ENCODE results near the gene ZMYND15. TPM values are rescaled to one million over a fixed set of nuclear protein-coding genes. Genes with fewer than 3 reads are reported as not detected.
"Not testable (repeated sequence)": the region's sequence is repeated elsewhere in the genome, so short reads cannot be mapped to it uniquely, and the experiment has no call there.

ZMYND15 gene, protein sequence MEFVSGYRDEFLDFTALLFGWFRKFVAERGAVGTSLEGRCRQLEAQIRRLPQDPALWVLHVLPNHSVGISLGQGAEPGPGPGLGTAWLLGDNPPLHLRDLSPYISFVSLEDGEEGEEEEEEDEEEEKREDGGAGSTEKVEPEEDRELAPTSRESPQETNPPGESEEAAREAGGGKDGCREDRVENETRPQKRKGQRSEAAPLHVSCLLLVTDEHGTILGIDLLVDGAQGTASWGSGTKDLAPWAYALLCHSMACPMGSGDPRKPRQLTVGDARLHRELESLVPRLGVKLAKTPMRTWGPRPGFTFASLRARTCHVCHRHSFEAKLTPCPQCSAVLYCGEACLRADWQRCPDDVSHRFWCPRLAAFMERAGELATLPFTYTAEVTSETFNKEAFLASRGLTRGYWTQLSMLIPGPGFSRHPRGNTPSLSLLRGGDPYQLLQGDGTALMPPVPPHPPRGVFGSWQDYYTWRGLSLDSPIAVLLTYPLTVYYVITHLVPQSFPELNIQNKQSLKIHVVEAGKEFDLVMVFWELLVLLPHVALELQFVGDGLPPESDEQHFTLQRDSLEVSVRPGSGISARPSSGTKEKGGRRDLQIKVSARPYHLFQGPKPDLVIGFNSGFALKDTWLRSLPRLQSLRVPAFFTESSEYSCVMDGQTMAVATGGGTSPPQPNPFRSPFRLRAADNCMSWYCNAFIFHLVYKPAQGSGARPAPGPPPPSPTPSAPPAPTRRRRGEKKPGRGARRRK
- total RNA-seq, result 10 to 100 TPM in 4 of 6 donors, 1 to 10 TPM in 2; 3.5 to 22.8 (median 11.9) TPM

DNA sequence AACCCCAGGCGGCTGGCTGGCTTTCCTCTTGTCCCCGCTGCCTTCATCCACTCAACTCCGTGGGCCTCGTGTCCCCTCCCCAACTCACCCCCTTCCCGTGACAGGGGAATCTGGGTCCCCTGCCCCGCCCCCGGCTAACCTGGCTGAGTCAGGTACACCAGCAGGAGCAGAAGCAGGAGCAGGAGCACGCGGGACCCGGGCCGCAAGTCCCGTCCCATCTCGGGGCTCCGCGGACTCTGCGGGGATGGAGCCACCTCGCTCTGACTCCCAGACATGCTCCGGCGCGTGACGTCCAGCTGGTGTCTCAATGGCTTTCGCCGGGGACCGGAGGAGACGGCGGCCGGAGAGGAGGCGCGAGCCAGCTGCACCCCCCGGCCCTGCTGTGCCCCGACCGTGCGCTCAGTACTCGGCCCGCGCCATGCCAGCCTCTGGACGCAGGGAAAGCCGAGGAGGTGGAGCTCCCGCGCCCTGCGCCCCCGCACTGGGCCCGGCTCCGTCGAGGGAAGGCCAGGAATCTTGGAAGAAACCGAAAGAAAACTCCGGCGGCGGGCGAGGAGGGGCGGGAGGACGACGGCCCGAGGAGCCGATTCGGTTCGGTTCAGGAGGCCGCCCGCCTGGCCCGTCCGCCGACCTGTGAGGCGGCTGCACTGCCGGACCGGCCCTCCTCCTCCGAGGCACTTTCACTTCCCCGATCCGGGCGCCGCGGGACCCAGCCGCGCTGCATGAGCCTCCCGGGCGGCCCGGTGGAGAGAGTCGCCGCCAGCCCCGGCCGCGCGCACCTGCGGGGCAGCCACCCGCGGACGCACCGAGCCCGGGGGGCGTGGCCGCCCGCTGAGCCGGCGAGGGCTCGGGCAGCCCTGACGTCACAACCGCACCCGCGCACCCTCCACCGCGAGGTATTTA lies at the start of gene ZMYND15, which contains the start of gene CXCL16:
Gene ZMYND15 (plus strand): TSS at position 712 of the 903 bp plus-strand sequence. CDS start 716 bp downstream, outside the sequence.
Gene CXCL16 (minus strand): TSS at position 807 of the 903 bp plus-strand sequence. CDS start 589 bp downstream, at position 218.
- ATAC-seq (ENCODE audit: low FRiP score in 2 of 2) (peak; percentile 58 to 78), DNase-seq (peak; percentile 78 to 95)
- 0% methylated on average over 70 of the region's 100 CpGs; no CpG with 5 or more reads in 1 of the 2 donors for WGBS, 2 donors
- TF ChIP-seq, protein P1, sequence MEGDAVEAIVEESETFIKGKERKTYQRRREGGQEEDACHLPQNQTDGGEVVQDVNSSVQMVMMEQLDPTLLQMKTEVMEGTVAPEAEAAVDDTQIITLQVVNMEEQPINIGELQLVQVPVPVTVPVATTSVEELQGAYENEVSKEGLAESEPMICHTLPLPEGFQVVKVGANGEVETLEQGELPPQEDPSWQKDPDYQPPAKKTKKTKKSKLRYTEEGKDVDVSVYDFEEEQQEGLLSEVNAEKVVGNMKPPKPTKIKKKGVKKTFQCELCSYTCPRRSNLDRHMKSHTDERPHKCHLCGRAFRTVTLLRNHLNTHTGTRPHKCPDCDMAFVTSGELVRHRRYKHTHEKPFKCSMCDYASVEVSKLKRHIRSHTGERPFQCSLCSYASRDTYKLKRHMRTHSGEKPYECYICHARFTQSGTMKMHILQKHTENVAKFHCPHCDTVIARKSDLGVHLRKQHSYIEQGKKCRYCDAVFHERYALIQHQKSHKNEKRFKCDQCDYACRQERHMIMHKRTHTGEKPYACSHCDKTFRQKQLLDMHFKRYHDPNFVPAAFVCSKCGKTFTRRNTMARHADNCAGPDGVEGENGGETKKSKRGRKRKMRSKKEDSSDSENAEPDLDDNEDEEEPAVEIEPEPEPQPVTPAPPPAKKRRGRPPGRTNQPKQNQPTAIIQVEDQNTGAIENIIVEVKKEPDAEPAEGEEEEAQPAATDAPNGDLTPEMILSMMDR (IDR thresholded peaks at IDR 0.05), result no peak
- TF ChIP-seq POLR2A (IDR thresholded peaks at IDR 0.05), result peak in 3 of 4 donors; percentile 19 to 85 (median 56)
- Histone ChIP-seq H3K27me3 (no peaks in the 10 kb centered on the region), H3K27ac (peak within 1 kb of the TSS; percentile 82 to 94 (median 85)), H3K4me3 (peak within 1 kb of the TSS; percentile 62 to 94 (median 74)), H3K9me3 (no peaks in the 10 kb centered on the region), H3K36me3 (peaks cover 0 to 6% (median 0%) of the 10 kb centered on the region in 4 donors), H3K4me1 (peaks cover 9 to 24% (median 20%) of the 10 kb centered on the region in 4 donors)

DNA sequence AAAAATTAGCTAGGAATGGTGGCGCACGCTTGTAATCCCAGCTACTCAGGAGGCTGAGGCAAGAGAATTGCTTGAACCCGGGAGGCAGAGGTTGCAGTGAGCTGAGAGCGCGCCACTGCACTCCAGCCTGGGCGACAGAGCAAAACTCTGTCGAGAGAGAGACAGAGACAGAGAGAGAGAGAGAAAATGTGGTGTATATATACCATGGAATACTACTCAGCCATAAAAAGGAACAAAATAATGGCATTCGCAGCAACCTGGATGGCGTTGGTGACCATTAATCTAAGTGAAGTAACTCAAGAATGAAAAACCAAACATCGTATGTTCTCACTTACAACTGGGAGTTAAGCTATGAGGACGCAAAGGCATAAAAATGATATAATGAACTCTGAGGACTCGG lies 49.8 kb upstream of the ZMYND15 start:
- H3K27me3 ChIP-seq, result not testable (repeated sequence)

DNA sequence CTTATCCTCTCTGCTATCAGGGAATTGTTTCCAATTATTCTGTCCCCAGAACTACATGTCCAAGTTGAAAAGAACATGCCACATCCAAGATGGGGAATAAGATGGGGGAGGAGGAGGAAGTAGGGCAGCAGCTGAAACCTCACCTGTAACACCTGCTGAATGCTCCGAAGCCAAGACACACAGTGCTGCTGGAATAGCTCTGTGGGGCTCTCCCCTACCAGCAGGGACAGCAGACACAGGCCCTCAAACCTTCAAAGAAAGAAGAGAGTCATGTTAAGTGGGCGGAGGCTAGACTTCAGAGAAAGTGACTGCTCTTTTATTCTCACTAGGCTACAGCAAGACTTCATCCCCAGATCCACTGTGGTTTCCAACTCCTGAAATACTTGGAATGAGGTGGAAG lies 48.9 kb upstream of the ZMYND15 start:
- ATAC-seq (ENCODE audit: low FRiP score in 2 of 2) (no peak), DNase-seq (no peak)
- Histone ChIP-seq H3K4me3 (no peak overlapping the region), H3K9me3 (no peaks in the 10 kb centered on the region), H3K4me1 (peaks cover 0 to 6% (median 0%) of the 10 kb centered on the region in 4 donors), H3K27me3 (no peaks in the 10 kb centered on the region), H3K27ac (no peak overlapping the region), H3K36me3 (peaks cover 0 to 29% (median 5%) of the 10 kb centered on the region in 4 donors)
- TF ChIP-seq, protein P1 (IDR thresholded peaks at IDR 0.05), result no peak
- TF ChIP-seq POLR2A (IDR thresholded peaks at IDR 0.05), result no peak
- TF ChIP-seq POLR2AphosphoS5 (IDR thresholded peaks at IDR 0.05), result no peak
- no peak for TF ChIP-seq EP300 (IDR thresholded peaks at IDR 0.05)
- 85 to 88% methylated on average over 2 of the region's 2 CpGs for WGBS, 2 donors

More for the DNA sequence above, 49.8 kb upstream of the ZMYND15 start:
- DNase-seq; H3K9me3 ChIP-seq; H3K4me3 ChIP-seq; ATAC-seq (ENCODE audit: low FRiP score in 2 of 2); H3K4me1 ChIP-seq; H3K27ac ChIP-seq: not testable (repeated sequence)
- 88 to 89% methylated on average over 12 of the region's 12 CpGs for WGBS, 2 donors
- peaks cover 0 to 36% (median 5%) of the 10 kb centered on the region in 4 donors for H3K36me3 ChIP-seq

DNA sequence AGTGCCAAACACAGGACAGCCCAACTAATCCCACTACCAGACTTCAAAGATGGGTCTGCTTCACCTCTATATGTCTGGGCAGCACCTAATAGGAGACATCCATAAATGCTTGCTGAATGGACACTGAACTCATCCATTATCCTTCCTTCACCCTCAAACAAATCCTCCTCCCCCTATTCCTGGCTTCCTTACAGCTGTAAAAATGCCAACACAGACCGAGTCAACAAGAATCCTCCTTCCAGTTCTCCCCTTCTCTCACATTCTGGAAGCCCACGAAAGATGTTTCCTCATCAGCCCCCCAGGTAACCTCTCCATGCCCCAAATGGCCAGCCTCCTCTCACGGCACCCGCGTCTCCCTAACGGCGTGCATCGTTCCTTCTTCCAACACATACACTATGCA lies 47.9 kb upstream of the ZMYND15 start:
- no peak for ATAC-seq (ENCODE audit: low FRiP score in 2 of 2)
- Histone ChIP-seq H3K27ac (no peak overlapping the region), H3K36me3 (peaks cover 0 to 34% (median 5%) of the 10 kb centered on the region in 4 donors), H3K4me1 (peaks cover 0 to 6% (median 0%) of the 10 kb centered on the region in 4 donors), H3K4me3 (no peak overlapping the region), H3K27me3 (no peaks in the 10 kb centered on the region), H3K9me3 (no peaks in the 10 kb centered on the region)
- TF ChIP-seq POLR2A (IDR thresholded peaks at IDR 0.05) (no peak), POLR2AphosphoS5 (IDR thresholded peaks at IDR 0.05) (no peak), EP300 (IDR thresholded peaks at IDR 0.05) (no peak)
- TF ChIP-seq, protein P1 (IDR thresholded peaks at IDR 0.05), result no peak
- no peak for DNase-seq
- WGBS, 2 donors, result 67 to 73% methylated on average over 8 of the region's 8 CpGs
